ENCODE data around the gene DACT2. TPM values are rescaled to one million over a fixed set of nuclear protein-coding genes. Genes with fewer than 3 reads are reported as not detected.

DACT2 gene
- total RNA-seq, 1 experiment from 2014 or later = not detected

DNA sequence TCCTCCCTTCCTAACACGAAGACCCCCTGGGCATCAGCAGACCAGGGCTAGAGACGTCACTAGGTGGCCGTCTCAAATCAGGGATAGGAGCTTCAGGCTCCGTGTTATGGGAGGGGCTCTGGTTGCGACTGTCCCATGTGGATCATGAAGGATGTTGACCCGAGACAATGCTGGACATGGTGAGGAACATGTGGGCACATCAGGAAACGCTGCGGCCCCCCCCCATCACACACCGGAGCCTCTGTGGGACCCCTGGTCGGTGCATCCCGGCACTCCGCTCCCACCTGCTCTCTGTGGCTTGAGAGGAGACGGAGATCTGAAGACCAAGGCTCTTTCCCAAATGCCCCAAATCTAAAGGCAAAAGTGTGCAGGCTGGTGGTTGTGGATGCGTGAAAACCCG, 54.2 kb downstream of the DACT2 start:
- DNase-seq (ENCODE audit: low read depth) = no peak

DNA sequence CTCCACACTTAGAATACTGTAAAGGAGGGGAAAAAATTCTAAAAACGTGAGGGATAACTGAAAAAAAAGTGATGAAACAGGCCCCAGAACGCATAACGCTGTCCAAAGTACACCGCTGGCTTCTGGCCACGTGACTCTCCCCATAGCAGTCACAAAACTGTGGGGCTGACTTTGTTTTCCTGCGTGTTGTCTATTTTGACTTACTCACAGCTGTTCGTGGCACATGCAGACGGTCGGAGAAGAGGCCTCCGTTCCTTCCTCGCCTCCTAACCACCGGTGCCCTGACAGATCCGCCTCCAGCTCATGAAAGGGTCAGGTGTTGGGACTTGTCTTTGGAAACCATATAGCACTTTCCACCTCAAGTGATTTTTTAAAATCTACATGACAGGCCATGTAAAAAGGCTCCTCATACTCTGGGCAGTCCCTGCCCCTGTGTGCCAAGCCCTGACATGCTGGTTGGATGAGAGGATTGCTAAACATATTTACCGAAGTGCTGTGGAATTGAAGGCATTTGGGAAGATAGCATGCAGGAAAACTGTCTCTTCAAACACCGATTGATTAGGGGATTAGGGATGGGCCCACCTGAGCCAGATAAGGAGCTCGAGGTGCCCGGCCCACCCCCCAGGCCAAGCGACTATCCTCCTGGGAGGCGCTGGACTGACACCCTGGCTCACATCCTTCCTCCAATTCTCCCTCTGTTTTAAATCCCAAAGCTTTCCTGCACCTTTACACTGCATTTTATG, 54.8 kb downstream of the DACT2 start:
- no peak for DNase-seq (ENCODE audit: low read depth)

DNA sequence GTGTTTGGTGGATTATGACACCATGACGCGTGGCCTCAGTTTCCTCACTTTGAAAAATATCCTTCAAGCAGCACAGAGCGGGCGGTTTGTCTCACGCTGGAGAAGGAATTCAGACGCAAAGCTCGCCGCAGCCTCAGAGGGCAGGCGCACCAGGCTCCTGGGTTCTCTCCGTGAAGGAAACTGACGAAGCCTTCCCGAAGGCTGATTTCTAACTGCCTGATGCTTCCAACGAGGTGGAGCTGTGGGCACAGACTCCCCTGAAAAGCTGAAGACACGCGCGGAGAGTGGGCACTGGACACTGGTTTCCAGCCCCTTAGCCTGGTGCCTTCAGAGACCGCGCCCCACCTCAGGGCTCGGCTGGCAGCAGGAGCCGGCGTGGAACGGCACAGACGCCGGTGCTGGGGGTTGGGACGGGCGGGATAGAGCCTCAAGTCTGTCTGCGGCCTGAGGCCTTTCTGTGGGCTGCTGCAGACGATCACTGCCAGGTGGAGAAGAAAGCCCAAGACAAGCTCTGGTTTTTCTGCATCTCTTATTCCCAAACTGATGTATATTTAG, 56.1 kb downstream of the DACT2 start:
- DNase-seq (ENCODE audit: low read depth) = no peak

DNA sequence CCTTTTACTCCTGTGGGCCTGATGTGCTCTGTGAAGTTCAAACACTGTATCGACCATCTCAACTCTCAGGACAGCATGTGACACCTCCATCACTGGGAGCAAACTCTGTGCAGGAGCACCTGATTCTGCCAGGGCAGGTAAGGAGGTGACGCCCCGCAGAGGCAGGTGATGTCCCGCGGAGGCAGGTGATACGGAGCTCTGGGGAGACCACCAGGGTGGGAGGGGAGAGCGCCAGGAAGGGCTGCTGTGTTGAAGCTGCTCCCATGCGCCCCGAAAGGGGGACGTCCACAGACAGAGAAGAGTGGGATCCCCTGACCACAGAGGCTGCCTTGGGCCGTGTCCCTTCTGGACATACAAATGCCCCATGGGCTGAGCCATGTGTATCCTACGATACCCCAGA, 58.3 kb downstream of the DACT2 start:
- DNase-seq (ENCODE audit: low read depth) = no peak

DNA sequence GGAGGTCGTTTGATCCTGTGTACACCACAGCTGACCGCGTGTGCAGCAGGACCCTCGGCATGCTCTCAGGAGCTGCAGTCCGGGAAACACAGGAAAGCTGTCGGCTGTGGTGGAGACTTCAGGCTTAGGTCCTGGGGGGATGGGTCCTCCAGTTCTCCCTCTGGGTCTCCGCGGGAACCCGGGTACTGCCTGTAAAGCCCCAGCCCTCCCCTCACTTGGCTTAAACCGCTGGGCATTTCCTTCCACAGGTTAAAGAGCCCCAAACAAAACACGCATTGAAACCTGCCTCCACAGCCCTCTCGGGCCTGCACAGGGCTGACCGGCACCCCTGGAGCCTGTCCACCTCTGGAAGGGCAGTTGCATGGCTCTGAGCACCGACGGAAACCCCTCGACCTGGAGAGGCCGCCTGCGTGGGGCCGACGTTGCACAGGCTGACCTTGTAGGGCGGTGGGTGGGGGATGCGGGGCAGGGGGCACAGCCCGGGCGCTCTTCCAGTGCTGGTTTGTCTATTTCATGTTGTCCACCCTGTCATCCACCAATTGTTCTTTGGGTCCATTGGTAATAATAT, 59.1 kb downstream of the DACT2 start:
- DNase-seq (ENCODE audit: low read depth) = no peak

DNA sequence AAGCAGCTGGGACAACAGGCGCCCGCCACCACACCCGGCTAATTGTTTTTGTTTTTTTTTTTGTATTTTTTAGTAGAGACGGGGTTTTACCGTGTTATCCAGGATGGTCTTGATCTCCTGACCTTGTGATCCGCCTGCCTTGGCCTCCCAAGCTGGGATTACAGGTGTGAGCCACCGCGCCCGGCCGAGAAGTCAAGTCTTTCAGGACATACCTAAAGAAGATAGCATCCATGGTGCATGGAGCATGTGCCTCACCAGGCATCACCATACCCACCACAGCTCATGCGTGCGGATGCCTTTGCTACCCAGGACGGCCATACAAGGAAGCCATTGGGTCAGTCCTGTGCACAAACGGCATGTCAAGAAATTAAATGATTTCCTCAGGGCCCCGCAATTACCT, 60.8 kb downstream of the DACT2 start:
- no peak for DNase-seq (ENCODE audit: low read depth)

DNA sequence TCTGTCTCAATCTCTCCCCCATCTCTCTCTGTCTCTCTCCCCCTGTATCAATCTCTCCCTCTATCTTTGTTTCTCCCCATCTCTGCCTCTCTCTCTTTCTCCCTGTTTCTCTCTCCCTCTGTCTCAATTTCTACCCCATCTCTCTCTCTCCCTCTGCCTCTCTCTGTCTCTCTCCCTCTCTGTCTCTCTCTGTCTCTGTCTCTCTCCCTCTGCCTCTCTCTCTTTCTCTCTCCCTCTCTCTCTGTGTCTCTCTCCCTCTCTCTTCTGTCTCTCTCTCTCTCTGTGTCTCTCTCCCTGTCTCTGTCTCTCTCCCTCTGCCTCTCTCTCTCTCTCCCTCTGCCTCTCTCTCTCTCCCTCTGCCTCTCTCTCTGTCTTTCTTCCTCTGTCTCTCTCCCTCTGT, 62.6 kb downstream of the DACT2 start:
- no peak for DNase-seq (ENCODE audit: low read depth)

Other genes starting within 250 kb of the DACT2 start
- 0.03 TPM in 1 of 2 replicates, not detected in the other for gene FRMD1, start 240.6 kb downstream of the DACT2 start, total RNA-seq (2014; rRNA removed; shearing (Covaris generic))
- not detected in 2 replicates for gene SMOC2, start 121.4 kb upstream of the DACT2 start, total RNA-seq (2014; rRNA removed; shearing (Covaris generic))

Measured in Daoy (cell line).